Spleen (tissue), 7 donors: ENCODE measurements around the gene SSTR3.

ENCODE experiments used
- POLR2A ChIP-seq, 3 donors: fragments of 450-650 bp; IDR thresholded peaks; one replicate each; pipeline ENCODE4 v1.5.1; 2017; ENCODE audit warnings: antibody characterized with exemption in 3 of 3, mild to moderate bottlenecking in 1 of 3
- TF ChIP-seq, protein P1 (sequence below), 11 experiments: fragments of 200-600 bp in 7 of 11; fragments of 450-650 bp in 4 of 11; sonication (generic) in 4 of 11; IDR thresholded peaks in 8 of 11; conservative IDR thresholded peaks in 3 of 11; 1 replicate in 7 of 11; 2 replicates in 4 of 11; pipeline versions ENCODE4 v1.4.0 to v1.8.0; 2016 to 2021; ENCODE audit warnings: antibody characterized with exemption in 11 of 11, inconsistent platforms in 4 of 11, mild to moderate bottlenecking in 1 of 11
- donor health status: DM: no; HTN: no; CAD: no; lungs with moderate emphysema.
- donor health status: DM: no; HTN: no; CAD: no.
- donor health status: DM: no; HTN: no; CAD: no.

DNA sequence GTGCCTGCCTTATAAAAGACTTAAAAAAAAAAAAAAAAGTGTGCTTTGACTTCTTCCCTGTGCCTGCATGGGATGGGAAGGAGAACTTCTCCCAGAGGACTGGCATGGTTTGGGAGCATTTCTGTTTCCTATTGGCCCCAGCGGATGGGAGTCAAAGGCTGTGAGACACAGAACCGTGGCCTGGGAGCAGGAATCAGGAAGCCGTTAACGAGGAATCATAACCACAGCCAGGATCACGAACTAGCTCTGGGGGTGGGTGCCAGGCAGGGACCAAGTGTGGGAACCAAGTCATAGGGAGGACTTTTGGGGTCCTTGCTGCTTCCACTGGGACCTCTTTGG is 24.8 kb downstream of the SSTR3 start:
- TF ChIP-seq, protein P1, sequence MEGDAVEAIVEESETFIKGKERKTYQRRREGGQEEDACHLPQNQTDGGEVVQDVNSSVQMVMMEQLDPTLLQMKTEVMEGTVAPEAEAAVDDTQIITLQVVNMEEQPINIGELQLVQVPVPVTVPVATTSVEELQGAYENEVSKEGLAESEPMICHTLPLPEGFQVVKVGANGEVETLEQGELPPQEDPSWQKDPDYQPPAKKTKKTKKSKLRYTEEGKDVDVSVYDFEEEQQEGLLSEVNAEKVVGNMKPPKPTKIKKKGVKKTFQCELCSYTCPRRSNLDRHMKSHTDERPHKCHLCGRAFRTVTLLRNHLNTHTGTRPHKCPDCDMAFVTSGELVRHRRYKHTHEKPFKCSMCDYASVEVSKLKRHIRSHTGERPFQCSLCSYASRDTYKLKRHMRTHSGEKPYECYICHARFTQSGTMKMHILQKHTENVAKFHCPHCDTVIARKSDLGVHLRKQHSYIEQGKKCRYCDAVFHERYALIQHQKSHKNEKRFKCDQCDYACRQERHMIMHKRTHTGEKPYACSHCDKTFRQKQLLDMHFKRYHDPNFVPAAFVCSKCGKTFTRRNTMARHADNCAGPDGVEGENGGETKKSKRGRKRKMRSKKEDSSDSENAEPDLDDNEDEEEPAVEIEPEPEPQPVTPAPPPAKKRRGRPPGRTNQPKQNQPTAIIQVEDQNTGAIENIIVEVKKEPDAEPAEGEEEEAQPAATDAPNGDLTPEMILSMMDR (IDR thresholded peaks at IDR 0.05 in 8 of 11, conservative IDR thresholded peaks at IDR 0.05 in 3 of 11) = no peak
- TF ChIP-seq POLR2A (IDR thresholded peaks at IDR 0.05) = no peak
